HG03196 (cell line): ENCODE measurements around the gene TNIK.

Experiments
- ATAC-seq: cut with Tn5 transposase; IDR thresholded peaks from one replicate; pipeline ENCODE4 v1.9.1; 2021; ENCODE audit not compliant: unreplicated experiment

The TNIK gene

DNA sequence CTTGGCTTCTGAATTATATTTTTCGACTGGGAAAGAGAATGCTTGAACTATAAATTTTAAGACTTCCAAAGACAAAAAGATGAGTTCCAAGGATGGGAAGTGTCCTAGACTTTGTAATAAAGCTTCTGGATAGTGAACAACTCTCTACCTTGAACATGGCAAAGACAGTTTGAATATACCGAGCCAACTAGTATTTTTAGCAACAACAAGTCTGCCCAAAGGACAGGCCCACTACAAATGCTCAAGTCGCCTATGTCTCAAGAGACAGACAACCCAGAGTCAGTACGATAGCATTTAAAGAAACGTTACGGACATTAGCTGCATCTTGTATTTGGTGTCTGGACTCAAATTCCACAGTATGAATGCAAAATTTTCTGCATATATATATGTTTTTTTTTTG is 258.4 kb downstream of the TNIK start:
- ATAC-seq: no peak

DNA sequence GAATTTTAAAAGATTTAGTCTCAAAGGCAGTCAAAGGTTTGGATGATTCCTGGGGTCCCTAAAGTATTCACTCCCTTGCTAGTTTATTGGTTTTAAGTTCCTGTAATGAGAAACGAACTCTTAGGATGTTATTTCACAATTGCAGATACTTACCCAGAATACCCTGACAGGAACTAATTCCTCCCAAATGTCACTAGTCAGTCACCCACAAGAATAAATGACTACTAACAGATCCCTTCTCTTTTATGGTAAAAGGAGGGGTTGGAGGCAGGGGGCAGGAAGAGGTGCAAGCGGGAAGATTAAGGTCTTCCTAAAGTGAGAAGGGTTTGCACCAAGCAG is 259.5 kb downstream of the TNIK start:
- ATAC-seq: no peak

DNA sequence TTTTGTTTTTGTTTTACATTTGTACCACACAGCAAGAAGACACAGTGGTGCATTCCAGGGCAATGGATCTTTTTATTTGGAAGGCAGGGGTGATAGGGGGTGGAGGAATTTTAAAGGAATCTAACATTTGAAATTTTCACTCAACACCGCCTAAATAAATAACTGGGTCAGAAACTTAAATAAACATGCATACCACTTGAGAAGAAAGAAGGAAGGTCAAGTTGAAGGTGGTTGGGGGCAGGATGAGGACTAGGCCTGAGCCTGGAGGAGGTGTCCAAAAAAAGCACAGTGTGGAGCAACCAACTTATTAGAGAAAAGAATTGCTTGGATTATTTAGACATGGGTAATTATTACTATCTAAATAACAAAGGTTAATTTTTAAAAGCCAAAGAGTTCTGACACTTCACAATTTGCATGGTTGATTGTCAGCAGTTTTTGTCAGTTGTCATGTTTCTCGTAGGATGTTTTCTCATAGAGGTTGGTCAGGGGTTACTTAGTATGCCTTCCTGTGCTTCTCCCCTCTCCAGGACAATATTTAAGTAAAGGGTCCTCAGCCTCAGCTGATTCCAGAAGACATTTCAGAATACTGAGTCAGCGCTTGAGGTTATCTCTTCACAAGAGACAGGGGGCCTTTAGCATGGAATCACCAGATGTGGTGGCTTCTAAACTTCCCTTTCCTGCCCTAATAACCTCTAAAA is 260.0 kb downstream of the TNIK start:
- no peak for ATAC-seq

GRCh38 chr3:171199473-171199829 is 260.8 kb downstream of the TNIK start:
- ATAC-seq: no peak

GRCh38 chr3:171198781-171199472 is 261.3 kb downstream of the TNIK start:
- ATAC-seq: no peak

- no peak for ATAC-seq
These were observed 264.5 kb downstream of the TNIK start for GRCh38 chr3:171195686-171196085.

GRCh38 chr3:171194965-171195364 is 265.2 kb downstream of the TNIK start:
- no peak for ATAC-seq

GRCh38 chr3:171193693-171194092 is 266.5 kb downstream of the TNIK start:
- no peak for ATAC-seq

- ATAC-seq: no peak
These were observed 267.9 kb downstream of the TNIK start for GRCh38 chr3:171192176-171192854.

- ATAC-seq: no peak
These were observed 269.5 kb downstream of the TNIK start for GRCh38 chr3:171190668-171191067.

GRCh38 chr3:171189394-171190080 is 270.7 kb downstream of the TNIK start:
- no peak for ATAC-seq

DNA sequence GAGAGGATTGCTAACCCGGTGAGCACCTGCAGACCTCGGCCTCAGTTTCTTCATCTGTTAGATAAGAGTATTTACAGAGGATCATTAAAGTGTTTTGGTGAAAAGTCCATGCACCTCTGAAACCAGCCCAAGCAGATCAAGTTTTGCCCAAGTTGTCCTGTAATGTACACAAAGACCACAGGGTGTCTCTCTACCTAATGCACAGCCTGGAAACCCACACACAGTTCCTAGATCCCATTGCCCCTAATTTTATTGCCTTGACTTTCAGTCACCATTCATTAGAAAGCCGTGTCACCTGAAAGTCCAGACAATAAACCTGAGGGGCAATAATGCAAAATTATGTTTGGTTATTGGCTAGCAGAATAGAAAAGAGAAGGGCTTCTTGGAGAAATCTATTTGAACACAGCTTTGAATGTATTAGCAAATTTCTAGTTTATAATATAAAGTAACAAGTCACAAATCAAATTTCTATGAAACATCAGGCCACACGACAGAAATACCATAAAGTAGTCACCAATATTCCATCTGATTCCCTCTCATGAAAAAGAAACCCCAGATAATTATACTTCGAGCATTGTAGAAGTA is 272.4 kb downstream of the TNIK start:
- peak; percentile 37 for ATAC-seq

DNA sequence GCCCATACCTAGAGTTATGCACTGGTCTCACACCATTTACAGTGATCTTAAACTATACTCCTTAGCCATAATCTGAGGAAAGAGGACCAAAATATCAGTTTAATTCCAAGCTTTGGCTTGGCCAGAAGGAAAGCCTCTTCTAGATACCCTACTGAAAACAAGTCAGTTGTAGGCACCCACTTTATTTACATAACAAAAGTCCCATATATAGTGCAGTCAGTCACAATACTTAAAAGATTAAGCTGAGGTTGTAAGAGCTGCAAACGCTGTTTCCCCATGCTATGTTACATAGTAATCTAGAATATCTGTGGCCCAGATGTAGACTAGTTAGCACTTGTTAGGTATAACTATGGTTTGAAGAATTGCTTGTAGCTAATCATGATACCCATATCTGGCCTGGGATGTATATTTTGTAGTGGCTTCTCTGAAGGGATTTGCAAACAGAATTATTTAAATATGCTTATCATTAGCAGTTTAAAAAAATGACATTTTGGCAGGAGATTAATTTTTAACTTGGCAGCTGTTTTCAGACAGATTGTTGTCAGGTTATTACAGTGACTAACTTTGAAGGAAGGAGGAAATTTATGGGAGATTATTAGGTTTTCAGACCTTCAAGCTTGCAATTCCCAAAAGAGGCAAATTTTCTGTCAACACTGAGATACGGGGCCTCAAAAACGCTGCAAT is 273.2 kb downstream of the TNIK start:
- no peak for ATAC-seq

GRCh38 chr3:171186383-171186782 is 273.8 kb downstream of the TNIK start:
- ATAC-seq: no peak

DNA sequence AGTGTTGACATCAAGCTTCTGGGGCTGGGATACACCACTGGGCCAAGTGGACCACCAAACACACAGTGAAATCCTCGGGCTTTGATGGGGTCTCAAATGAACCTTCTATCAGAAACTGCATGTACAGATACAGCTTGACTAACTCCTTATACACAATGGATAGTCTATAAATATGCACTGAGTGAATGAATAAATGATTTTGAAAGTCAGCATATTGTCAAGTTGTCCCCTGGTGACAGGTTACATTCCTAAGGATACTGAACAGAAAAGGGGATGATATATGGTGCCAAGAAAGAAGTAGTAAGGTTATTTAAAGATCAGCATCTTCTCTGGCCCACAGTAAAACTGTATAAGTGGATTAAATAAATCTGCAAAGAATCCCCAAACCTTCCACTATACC is 274.2 kb downstream of the TNIK start:
- no peak for ATAC-seq

DNA sequence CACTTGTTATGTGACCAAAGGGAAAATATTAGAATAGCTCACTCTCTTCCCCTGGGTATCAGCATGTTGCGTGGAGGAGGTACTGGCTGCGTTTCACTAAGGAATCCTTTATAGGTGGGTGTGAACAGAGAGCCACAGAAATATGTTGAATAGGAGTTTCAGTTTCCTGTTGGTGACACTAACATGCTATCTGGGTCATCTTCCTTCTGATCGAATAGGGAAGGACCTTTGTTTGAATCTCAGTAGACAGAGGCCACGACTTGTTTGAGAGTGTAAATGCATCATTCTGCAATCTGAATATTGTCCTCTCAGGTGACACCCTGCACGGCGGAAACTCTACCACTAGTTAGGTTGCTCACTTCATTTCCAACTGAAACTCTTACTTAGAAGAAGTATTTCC is 275.8 kb downstream of the TNIK start:
- ATAC-seq: peak; percentile 73

- no peak for ATAC-seq
These were observed 277.2 kb downstream of the TNIK start for GRCh38 chr3:171183042-171183441.

DNA sequence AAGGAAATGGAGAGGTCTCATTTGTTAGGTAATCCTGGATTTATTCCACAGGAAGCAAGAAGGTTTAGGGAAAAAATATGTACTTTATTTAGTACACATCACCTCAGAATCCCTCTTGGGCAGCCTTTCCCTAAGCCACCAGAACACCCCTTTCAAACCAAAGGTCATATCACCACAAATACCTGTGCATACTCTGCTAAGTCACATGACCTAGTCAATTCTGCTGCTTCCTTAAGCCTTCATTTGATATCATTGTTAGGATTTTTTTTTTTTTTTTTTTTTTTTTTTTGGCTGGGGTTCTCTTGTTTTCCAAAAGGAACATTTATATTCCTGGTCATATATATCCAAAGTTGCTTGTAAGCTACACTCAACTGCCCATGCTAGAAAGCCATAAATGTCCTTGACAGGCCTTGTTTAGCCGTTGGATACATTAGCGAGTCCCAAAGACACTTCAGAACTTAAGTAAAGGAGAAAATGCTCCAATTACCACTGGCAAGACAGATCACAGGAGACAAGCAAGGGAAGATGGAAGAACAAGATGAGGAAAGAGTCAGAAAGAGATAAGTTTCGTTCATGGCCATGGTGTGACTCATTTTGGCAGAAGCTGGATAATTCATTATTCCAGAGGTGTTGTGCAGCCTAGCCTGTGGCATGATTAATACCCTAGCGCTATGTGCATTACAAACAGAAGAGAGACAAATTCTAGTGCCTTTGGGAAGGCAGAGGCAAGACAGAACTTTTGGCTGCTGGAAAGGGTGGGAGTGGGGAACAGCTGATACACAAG is 278.1 kb downstream of the TNIK start:
- no peak for ATAC-seq

GRCh38 chr3:171178714-171179113 is 281.5 kb downstream of the TNIK start:
- no peak for ATAC-seq

DNA sequence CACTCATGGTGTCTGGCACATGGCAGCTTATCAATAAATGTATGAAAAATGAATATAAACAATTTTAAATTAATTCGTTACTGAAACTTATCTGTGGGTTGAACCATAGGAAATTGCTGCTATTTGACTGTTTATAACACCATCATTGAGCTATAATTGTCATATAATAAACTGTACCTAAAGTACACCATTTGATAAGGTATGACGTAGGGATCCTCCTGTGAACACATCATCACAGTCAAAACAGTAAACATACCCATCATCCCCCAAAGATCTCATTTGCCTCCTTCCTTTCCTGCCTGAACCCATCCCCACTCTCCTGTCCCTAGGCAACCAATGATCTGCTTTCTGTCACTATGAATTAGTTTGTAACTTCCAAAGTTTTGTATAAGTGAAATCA is 282.7 kb downstream of the TNIK start:
- ATAC-seq: no peak
